Mammary epithelial cell (primary cell): ENCODE results near the gene ATPAF1.

ENCODE experiments used
- CTCF ChIP-seq, 2 donors: IDR thresholded peaks in 1 of 2; conservative IDR thresholded peaks in 1 of 2; 2 replicates each; pipeline ENCODE4 v1.5.1; 2011 to 2012; ENCODE audit warnings: inconsistent platforms in 2 of 2, low read length in 2 of 2, mild to moderate bottlenecking in 2 of 2, control low read depth in 1 of 2, low read depth in 1 of 2; ENCODE audit not compliant: insufficient read depth in 1 of 2; ENCODE audit errors: extremely low read depth in 1 of 2
- EZH2 ChIP-seq: IDR thresholded peaks from 2 replicates; pipeline ENCODE4 v1.6.1; 2012; ENCODE audit warnings: low read length, inconsistent platforms, borderline replicate concordance

GRCh38 chr1:46687093-46687659 lies 19.0 kb upstream of the ATPAF1 start:
- TF ChIP-seq EZH2 (no peak), CTCF (conservative IDR thresholded peaks at IDR 0.05 in 1 of 2, IDR thresholded peaks at IDR 0.05 in 1 of 2; ENCODE audit: extremely low read depth in 1 of 2, insufficient read depth in 1 of 2, low read depth in 1 of 2, low read length in 2 of 2) (no peak)
